GM06990 (cell line): ENCODE data around the gene RBM17.
"Not testable (repeated sequence)": the region's sequence is repeated elsewhere in the genome, so short reads cannot be mapped to it uniquely, and the experiment has no call there.

Experiments used
- DNase-seq: peaks from one replicate; pipeline ENCODE4 v3.0.0-alpha.2; 2011; ENCODE audit not compliant: insufficient read length; ENCODE audit errors: extremely low read depth
- H3K27me3 ChIP-seq: replicated peaks from 2 replicates; pipeline ENCODE4 v1.6.0; 2011; ENCODE audit warnings: low read length; ENCODE audit not compliant: control insufficient read depth, insufficient read depth
- H3K36me3 ChIP-seq: 2 replicates; pipeline ENCODE4 v1.5.1; 2011; ENCODE audit warnings: low read length; ENCODE audit not compliant: control insufficient read depth, insufficient read depth
- H3K4me3 ChIP-seq: replicated peaks from 2 replicates; pipeline ENCODE4 v1.5.1; 2011; ENCODE audit warnings: low read depth, mild to moderate bottlenecking, control low read depth, low read length
- CTCF ChIP-seq: IDR thresholded peaks from 2 replicates; pipeline ENCODE4 v1.5.1; 2011; ENCODE audit warnings: low read length, control low read depth, mild to moderate bottlenecking, inconsistent platforms; ENCODE audit not compliant: insufficient read depth, poor library complexity, severe bottlenecking

RBM17 gene

DNA sequence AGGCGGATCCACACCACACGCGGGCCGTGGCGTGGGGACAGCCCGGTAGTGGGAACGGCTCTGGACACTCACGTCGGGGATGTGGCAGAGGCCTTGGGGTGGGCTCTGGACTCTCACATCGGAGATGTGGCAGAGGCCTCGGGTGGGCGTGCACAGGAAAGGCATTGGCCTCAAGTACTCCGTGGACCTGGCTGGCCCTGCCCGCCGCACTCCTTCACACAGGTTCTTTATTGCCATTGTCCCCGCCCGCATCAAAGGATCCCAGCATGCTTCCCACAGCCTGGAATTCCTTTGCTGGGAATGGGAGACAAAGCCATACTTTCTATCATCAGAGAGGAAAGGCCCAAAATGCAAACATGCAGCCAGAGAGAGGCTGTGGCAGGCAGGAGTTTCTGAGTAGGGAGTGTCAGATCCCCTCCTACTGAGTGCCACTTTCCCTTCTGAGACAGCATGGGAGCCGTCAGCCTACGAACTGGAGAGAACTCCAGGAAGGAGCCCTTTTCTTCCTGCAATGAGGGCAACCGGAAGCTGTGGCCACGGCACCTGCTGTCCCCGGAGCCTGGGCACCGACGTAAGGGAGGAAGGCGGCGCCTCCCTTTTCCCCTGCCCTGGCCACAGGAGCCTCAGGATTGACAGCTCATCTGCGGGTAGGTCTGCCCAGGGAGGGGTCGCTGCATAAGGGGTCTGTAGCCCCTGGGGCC, 51.5 kb downstream of the RBM17 start:
- no peak for DNase-seq
- no peaks in the 10 kb centered on the region for H3K36me3 ChIP-seq
- H3K27me3 ChIP-seq = no peaks in the 10 kb centered on the region
- H3K4me3 ChIP-seq = peak overlapping the region; percentile 23
- no peak for TF ChIP-seq CTCF

DNA sequence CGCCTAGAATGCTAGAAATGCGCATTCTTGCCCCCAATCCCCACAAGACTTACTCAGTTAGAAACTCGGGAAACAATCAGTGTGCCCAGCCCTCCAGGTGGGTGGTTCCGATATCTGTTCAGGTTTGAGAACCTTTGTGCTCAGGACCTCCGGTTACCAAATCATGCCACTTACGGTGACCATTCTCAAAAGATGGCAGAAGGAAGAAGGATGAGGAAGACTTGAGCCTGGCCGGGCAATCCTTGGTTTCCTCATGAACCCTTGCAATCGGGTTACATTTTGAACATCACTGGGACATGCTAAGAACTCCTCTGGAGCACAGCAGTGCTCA, 52.1 kb downstream of the RBM17 start:
- H3K36me3 ChIP-seq = no peaks in the 10 kb centered on the region
- H3K27me3 ChIP-seq = no peaks in the 10 kb centered on the region
- DNase-seq = no peak
- no peak for TF ChIP-seq CTCF
- H3K4me3 ChIP-seq = peak overlapping the region; percentile 23

- Histone ChIP-seq H3K27me3 (no peaks in the 10 kb centered on the region), H3K36me3 (no peaks in the 10 kb centered on the region; the same call in 1 of the 2 replicates), H3K4me3 (peak overlapping the region; percentile 52)
- peak; percentile 81 for DNase-seq
- TF ChIP-seq CTCF = no peak
Measured at GRCh38 chr10:6141296-6142151, 52.7 kb downstream of the RBM17 start.

DNA sequence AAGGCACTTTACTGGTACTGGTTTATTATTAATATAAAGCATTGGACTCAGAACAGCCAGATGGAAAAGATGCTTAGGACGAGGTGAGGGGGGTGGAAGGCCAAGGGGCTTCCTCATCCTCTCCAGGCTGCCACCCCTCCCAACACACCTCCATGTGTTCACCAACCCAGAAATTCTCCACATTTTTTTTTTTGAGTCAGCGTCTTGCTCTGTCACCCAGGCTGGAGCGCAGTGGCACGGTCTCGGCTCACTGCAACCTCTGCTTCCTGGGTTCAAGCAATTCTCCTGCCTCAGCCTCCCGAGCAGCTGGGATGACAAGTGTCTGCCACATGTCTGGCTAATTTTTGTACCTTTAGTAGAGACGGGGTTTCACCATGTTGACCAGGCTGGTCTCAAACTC, 53.4 kb downstream of the RBM17 start:
- H3K4me3 ChIP-seq, DNase-seq, H3K27me3 ChIP-seq, H3K36me3 ChIP-seq: not testable (repeated sequence)

- no peak for TF ChIP-seq CTCF
- Histone ChIP-seq H3K36me3 (no peaks in the 10 kb centered on the region; the same call in 1 of the 2 replicates), H3K27me3 (no peaks in the 10 kb centered on the region), H3K4me3 (no peak overlapping the region)
- DNase-seq = no peak
Measured at GRCh38 chr10:6142644-6143043, 53.8 kb downstream of the RBM17 start.

DNA sequence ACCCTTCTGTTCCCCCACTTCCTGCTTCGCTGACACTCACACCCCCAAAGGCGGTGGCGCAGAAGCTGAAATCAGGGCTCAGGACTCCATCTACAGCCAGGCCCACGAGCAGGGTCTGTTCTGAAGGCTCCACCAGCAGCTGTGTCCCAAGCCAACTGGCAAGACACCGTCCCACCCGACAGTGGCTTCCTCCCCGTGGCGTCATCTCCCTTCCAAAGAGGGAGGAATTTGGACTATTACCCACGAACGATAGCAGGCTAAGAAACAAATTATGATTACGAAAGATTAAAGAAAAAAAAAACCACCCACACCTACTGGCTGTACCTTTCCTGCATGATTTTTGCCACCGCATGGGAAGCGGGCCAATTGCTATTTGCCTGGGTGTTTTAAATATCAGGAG, 54.3 kb downstream of the RBM17 start:
- Histone ChIP-seq H3K36me3 (no peaks in the 10 kb centered on the region; the same call in 1 of the 2 replicates), H3K4me3 (no peak overlapping the region), H3K27me3 (no peaks in the 10 kb centered on the region)
- no peak for TF ChIP-seq CTCF
- no peak for DNase-seq
